Loucy (cell line): ENCODE results near the gene STAT4.

Source experiments
- H2AFZ ChIP-seq: fragments of 200-600 bp; sonication (generic); 2 replicates; pipeline ENCODE4 v1.6.0; 2016; ENCODE audit warnings: antibody characterized with exemption, mild to moderate bottlenecking, low read length, moderate library complexity
- H3F3A ChIP-seq: fragments of 200-600 bp; 2 replicates; pipeline ENCODE4 v1.6.0; 2016; ENCODE audit warnings: antibody characterized with exemption, low read depth, mild to moderate bottlenecking
- H3K27me3 ChIP-seq: fragments of 200-600 bp; sonication (generic); 2 replicates; pipeline ENCODE4 v1.6.1; 2014; ENCODE audit warnings: low read length, mild to moderate bottlenecking; ENCODE audit not compliant: insufficient read depth, poor library complexity, severe bottlenecking
- H3K36me3 ChIP-seq: fragments of 200-600 bp; sonication (generic); 2 replicates; pipeline ENCODE4 v1.6.1; 2016; ENCODE audit warnings: low read length; ENCODE audit not compliant: insufficient read depth
- H3K4me1 ChIP-seq: fragments of 200-600 bp; sonication (generic); 2 replicates; pipeline ENCODE4 v1.5.1; 2014; ENCODE audit warnings: low read length, mild to moderate bottlenecking; ENCODE audit not compliant: insufficient read depth, poor library complexity, severe bottlenecking
- H3K4me2 ChIP-seq: fragments of 200-600 bp; sonication (generic); 2 replicates; pipeline ENCODE4 v1.6.0; 2014; ENCODE audit warnings: antibody characterized with exemption, low read length, low read depth, mild to moderate bottlenecking; ENCODE audit not compliant: poor library complexity, severe bottlenecking
- H3K4me3 ChIP-seq: fragments of 200-600 bp; sonication (generic); 2 replicates; pipeline ENCODE4 v1.5.1; 2014; ENCODE audit warnings: low read length, mild to moderate bottlenecking, mixed read lengths; ENCODE audit not compliant: poor library complexity, severe bottlenecking
- H3K79me2 ChIP-seq: fragments of 200-600 bp; sonication (generic); 2 replicates; pipeline ENCODE4 v1.6.1; 2014; ENCODE audit warnings: low read length; ENCODE audit not compliant: insufficient read depth
- H3K9ac ChIP-seq: fragments of 200-600 bp; sonication (generic); 2 replicates; pipeline ENCODE4 v1.6.0; 2014; ENCODE audit warnings: mild to moderate bottlenecking, low read depth, low read length, moderate library complexity; ENCODE audit not compliant: poor library complexity, severe bottlenecking
- H3K9me2 ChIP-seq: fragments of 200-600 bp; sonication (generic); replicated peaks from 2 replicates; pipeline ENCODE4 v1.6.1; 2016; ENCODE audit warnings: low read depth, low read length, mixed read lengths
- H3K9me3 ChIP-seq: fragments of 200-600 bp; sonication (generic); 2 replicates; pipeline ENCODE4 v1.6.1; 2014; ENCODE audit warnings: mild to moderate bottlenecking, antibody characterized with exemption, low read length, low read depth; ENCODE audit not compliant: insufficient read depth
- H4K20me1 ChIP-seq: fragments of 200-600 bp; sonication (generic); 2 replicates; pipeline ENCODE4 v1.6.0; 2014; ENCODE audit warnings: antibody characterized with exemption, low read length, mild to moderate bottlenecking; ENCODE audit not compliant: insufficient read depth, poor library complexity, severe bottlenecking
- CTCF ChIP-seq: fragments of 200-600 bp; sonication (generic); conservative IDR thresholded peaks from 2 replicates; pipeline ENCODE4 v1.5.1; 2014; ENCODE audit warnings: mild to moderate bottlenecking, antibody characterized with exemption, low read length
- EZH2phosphoT487 ChIP-seq: fragments of 200-600 bp; IDR thresholded peaks from 2 replicates; pipeline ENCODE4 v1.6.1; 2018; ENCODE audit warnings: antibody characterized with exemption, mild to moderate bottlenecking, moderate library complexity, borderline replicate concordance

The STAT4 gene

GRCh38 chr2:191023235-191023679 lies 127.5 kb downstream of the STAT4 start:
- no peaks in the 10 kb centered on the region for H3K36me3 ChIP-seq
- peaks cover 16% of the 10 kb centered on the region; the same call in 1 of the 2 replicates for H3K79me2 ChIP-seq
- peaks cover 43% of the 10 kb centered on the region for H3K4me1 ChIP-seq
- peak overlapping the region; percentile 86 for H3K4me3 ChIP-seq
- no peaks in the 10 kb centered on the region for H3K27me3 ChIP-seq
- H3K9me3 ChIP-seq, result no peaks in the 10 kb centered on the region
- H3K4me2 ChIP-seq, result peak overlapping the region; percentile 77
- TF ChIP-seq CTCF, result no peak
- no peak for TF ChIP-seq EZH2phosphoT487
- H3F3A ChIP-seq, result 0 out of 2 replicates have a peak, but pooled peaks cover 2% of the 10 kb centered on the region
- H4K20me1 ChIP-seq, result no peaks in the 10 kb centered on the region
- peak overlapping the region; percentile 12 for H3K9ac ChIP-seq
- H3K9me2 ChIP-seq, result no peaks in the 10 kb centered on the region
- no peak overlapping the region for H2AFZ ChIP-seq

- H3K36me3 ChIP-seq, result no peaks in the 10 kb centered on the region
- H2AFZ ChIP-seq, result peak overlapping the region; percentile 56; the same call in 1 of the 2 replicates
- H3K9me2 ChIP-seq, result no peaks in the 10 kb centered on the region
- H3K9ac ChIP-seq, result peak overlapping the region; percentile 98
- no peak for TF ChIP-seq EZH2phosphoT487
- TF ChIP-seq CTCF, result no peak
- H3K4me2 ChIP-seq, result peak overlapping the region; percentile 77
- no peaks in the 10 kb centered on the region for H3K9me3 ChIP-seq
- 0 out of 2 replicates have a peak, but pooled peaks cover 2% of the 10 kb centered on the region for H3F3A ChIP-seq
- peaks cover 33% of the 10 kb centered on the region for H3K4me1 ChIP-seq
- no peaks in the 10 kb centered on the region for H3K27me3 ChIP-seq
- peaks cover 16% of the 10 kb centered on the region; the same call in 1 of the 2 replicates for H3K79me2 ChIP-seq
- no peaks in the 10 kb centered on the region for H4K20me1 ChIP-seq
- H3K4me3 ChIP-seq, result peak overlapping the region; percentile 86
Observed at GRCh38 chr2:191020742-191021381, 129.9 kb downstream of the STAT4 start.

- Histone ChIP-seq H3K36me3 (no peaks in the 10 kb centered on the region), H4K20me1 (no peaks in the 10 kb centered on the region), H3K9me2 (no peaks in the 10 kb centered on the region), H3K4me2 (peak overlapping the region; percentile 77), H3K4me3 (peak overlapping the region; percentile 86), H3K79me2 (peaks cover 16% of the 10 kb centered on the region; the same call in 1 of the 2 replicates), H3K27me3 (no peaks in the 10 kb centered on the region), H3K4me1 (peaks cover 32% of the 10 kb centered on the region), H2AFZ (peak overlapping the region; percentile 56; the same call in 1 of the 2 replicates), H3K9ac (peak overlapping the region; percentile 98), H3F3A (0 out of 2 replicates have a peak, but pooled peaks cover 2% of the 10 kb centered on the region), H3K9me3 (no peaks in the 10 kb centered on the region)
- no peak for TF ChIP-seq EZH2phosphoT487
- TF ChIP-seq CTCF, result no peak
Observed at GRCh38 chr2:191020221-191020741, 130.5 kb downstream of the STAT4 start.
